IPS-NIHi7 (cell line): ENCODE results near the gene CCDC97.
"Not testable (repeated sequence)": the region's sequence is repeated elsewhere in the genome, so short reads cannot be mapped to it uniquely, and the experiment has no call there.

Experiments used
- DNase-seq: peaks from one replicate; pipeline ENCODE4 v3.0.0; 2012; ENCODE audit warnings: mixed read lengths; ENCODE audit errors: extremely low spot score

Gene CCDC97

DNA sequence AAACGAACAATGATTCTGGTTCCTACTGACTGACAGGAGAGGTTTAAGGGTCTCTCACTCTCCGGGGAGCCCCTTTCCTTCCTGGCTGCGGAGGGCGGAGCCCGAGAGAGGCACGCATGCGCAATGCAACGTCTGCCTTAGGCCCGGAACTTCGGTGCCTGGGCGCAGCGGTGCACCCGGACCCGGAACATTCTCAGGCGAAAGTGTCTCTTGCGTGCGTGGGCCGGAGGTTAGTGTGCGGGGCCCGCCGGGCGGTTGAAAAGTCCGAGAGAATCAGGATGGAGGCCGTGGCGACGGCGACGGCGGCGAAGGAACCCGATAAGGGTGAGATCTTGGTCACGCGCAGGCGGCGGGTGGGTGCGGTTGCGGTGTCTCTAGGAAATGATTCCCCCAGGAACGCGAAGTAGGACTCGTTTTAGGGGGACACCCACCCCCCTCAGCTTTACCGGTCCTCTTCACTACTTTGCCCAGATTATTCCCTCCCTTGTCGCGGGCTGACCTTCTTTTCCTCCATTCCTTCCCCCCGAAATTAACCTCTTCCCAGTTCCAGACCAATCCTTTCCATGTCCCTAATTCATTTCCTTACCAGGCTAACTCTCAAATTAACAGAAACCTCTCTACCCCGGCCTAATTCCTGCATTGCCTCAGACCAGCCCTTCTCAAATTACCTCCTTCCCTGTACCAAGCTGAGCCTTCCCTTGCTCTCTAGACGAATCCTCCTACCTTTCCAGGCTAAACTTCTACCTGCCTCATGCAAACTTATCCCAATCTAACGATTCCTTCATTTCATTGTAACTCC is at the start of gene CCDC97:
Gene CCDC97 (plus strand): TSS at position 140 of the 799 bp plus-strand sequence. CDS start 139 bp downstream, at position 279.
- DNase-seq: peak; percentile 92

DNA sequence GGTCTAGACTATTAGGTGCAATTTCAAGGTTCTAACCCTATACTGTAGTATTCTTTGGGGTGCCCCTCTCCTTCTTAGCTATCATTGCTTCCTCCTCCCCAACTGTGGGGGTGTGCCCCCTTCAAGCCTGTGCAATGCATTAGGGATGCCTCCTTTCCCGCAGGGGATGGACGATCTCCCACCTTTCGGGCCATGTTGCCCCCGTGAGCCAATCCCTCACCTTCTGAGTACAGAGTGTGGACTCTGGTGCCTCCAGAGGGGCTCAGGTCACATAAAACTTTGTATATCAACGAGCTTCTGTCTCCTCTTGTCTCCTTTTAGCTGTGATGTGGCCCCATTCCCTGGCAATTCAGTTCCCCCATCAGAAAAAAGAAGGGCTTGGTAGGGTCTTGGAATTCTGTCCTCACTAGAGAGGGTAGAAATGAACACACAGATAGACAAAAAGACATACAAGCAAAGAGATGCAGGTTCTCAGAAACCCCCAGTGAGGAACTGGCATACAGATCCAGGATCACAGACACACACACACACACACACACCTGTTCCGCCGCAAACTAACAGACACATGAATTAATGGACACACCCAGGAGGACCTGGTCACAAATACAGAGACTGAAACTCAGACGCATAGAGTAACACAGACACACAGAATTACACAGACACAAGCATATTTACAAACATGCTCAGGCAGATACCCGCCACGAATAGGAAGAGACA is 48.3 kb upstream of the CCDC97 start:
- no peak for DNase-seq

DNA sequence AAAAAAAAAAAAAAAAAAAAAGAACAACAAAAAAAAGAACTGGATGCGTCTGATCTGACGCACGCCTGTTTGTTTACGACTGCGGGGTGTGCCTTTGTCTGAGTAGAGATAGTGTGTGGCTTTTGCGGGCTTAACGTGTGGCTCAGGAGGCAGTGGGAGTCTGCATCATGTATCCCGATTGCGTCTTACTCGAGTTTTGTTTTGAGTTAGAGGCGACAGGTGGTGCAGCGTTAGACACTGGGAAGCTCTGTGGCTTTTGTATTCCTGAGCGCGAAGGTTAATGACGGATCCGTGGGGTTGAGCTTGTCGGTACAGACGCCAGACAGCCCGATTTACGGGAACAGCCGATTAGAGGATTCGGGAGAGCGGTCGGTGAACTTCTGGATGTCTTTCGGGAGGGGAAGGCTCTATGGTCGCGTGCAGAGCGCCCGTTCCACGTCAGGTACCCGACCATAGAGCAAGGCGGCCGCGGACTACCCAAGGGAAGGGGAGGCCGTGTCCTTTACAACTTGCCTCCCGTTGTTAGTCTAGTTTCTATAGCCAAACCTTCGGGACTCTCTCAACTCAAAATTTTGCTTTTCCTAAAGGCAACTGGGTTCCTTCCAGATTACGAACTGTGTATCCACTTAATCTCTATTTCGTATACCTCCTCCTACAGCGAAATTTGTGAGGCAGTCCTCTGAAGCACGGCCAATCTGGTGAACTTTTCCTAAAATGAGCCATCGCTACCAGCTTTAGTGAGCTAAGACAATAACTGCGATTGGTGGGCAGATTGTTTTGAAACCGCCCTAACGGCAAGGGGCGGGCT is 46.7 kb upstream of the CCDC97 start:
- peak; percentile 29 for DNase-seq

DNA sequence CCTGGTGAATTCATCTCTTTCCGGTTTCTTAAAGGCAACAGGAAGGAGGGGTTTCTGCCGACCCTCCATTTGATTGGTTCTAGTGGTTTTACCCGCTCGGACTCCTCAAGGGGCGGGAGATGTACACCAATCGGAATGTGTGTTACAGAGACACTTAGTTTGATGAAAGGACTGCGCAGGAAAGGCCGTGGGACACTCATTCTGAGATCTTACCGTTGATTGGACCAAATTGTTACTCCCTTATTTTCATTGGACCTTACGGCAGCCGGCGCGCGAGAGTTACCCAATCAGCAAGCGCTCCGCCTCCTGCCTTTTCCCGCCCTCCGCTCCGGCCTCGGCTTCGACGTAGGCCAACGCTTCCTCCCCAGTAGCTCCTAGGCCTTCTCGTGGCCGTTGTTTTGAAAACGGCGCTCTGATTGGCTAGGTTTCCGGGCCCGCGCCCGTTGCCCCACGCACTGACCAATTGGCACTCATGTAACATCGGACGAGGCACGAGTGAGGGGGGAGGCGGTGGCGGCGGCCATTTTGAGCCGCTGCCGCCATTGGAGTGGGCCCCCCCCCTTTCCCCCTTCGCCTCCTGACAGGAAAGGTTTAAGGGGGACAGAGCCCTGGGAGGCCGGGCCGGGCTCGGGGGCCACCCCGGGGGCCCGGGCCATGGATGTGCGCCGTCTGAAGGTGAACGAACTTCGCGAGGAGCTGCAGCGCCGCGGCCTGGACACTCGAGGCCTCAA is 46.0 kb upstream of the CCDC97 start, which contains the start of gene HNRNPUL1:
Gene HNRNPUL1 (plus strand): TSS at position 523 of the 731 bp plus-strand sequence. CDS start 132 bp downstream, at position 655.
- peak; percentile 99 for DNase-seq

DNA sequence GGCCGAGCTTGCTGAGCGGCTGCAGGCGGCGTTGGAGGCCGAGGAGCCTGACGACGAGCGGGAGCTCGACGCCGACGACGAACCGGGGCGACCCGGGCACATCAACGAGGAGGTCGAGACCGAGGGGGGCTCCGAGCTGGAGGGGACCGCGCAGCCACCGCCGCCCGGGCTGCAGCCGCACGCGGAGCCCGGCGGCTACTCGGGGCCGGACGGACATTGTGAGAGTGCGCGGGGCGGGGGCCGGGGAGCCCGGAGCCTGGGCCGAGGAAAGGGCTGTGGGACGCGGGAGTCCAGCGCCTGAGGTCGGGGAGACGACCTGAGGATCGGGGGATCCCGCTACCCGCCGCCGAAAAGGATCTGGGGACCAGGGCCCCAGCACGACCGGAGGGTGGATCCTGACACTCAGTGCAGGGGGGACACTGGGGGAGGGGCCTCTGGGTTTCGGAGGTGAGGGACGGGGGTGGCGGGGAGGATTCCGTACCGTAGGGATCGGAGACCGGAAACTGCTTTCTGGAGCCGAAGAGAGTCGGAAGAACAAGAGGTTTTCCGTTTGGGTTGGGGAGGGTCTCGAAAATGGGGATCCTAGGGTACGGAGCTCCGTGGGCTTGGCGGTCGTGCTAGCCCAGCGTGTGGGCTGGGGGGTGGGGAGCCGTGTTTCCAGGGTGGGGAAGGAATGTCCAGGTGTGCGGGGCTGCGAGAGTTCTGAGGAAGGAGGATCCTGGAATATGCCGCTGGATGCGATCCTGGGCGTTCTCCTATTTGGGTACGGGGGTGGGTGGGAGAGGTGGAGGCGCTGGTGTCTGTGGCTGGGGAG is 45.2 kb upstream of the CCDC97 start:
- DNase-seq: peak; percentile 48

- no peak for DNase-seq
These were observed 44.4 kb upstream of the CCDC97 start for GRCh38 chr19:41265395-41266153.

DNA sequence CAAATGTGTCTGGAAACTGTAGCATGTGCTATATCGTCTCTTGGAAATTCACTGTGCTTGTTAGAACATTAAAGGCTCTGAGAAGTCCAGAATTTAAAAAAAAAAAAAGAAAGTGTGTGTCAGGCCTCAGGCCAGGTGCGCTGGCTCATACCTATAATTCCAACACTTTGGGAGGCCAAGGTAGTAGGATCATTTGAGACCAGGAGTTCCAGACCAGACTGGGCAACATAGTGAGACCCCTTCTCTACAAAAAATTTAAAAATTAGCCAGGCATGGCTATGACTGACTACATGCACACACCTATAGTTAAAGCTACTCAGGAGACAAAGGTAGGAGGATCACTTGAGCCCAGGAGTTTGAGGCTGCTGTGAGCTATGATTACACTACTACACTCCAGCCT is 40.9 kb upstream of the CCDC97 start:
- DNase-seq: no peak

GRCh38 chr19:41269571-41269970 is 40.4 kb upstream of the CCDC97 start:
- DNase-seq: no peak

- DNase-seq: no peak
These were observed 36.9 kb upstream of the CCDC97 start for GRCh38 chr19:41273076-41273475.

- no peak for DNase-seq
These were observed 35.2 kb upstream of the CCDC97 start for GRCh38 chr19:41274802-41275201.

DNA sequence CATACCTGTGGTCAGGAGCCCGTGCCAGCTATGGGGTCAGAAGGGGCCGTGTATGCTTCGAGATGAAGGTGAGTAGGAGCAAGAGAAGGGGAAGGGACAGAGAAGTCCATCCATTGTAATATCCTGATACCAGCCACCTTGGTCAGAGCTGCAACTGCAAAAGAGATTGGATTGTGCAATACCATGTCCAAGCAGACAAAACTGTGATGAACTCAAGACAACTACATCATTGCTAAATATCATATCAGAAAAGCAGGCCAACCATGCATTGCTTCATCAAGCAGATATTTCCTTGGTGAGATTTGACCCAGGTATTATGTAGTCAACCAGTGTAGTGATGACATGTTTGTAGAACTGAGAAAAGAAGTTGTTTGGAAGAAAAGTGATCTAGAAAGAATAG is 33.7 kb upstream of the CCDC97 start:
- DNase-seq: no peak

DNA sequence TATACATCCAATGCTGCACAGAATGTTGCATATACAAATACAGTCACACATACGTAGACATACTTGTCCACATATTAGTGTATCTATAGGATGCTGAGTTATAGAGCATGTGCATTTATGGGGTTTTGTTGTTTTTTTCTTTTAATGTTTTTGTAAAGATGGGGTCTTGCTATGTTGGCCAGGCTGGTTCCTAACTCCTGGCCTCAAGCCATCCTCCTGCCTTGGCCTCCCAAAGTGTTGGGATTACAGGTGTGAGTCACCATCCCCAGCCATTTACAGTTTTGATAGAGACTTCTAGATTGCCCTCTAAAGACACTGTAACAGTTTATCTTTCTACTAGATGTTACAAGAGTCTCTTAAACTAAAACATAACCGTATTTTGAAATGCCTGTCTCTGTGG is 31.5 kb upstream of the CCDC97 start:
- no peak for DNase-seq

- no peak for DNase-seq
These were observed 21.1 kb upstream of the CCDC97 start for GRCh38 chr19:41288673-41289530.

GRCh38 chr19:41289814-41290213 is 20.2 kb upstream of the CCDC97 start:
- DNase-seq: not testable (repeated sequence)

DNA sequence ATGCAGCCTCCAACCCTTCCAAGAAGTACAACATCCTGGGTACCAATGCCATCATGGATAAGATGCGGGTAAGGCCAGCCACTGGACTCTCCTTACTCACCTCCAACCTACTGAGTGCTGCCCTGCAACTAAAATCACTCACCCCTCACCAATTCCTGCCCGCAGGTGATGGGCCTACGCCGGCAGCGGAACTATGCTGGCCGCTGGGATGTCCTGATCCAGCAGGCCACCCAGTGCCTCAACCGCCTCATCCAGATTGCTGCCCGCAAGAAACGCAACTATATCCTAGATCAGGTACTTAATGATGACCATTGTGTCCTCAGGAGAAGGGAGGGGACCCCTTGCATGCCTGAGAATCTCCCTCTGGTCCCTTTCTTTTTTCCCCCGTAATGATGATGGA is 15.6 kb upstream of the CCDC97 start:
- no peak for DNase-seq

GRCh38 chr19:41295499-41295898 is 14.5 kb upstream of the CCDC97 start:
- DNase-seq: no peak

- DNase-seq: no peak
These were observed 13.5 kb upstream of the CCDC97 start for GRCh38 chr19:41296433-41296871.

DNA sequence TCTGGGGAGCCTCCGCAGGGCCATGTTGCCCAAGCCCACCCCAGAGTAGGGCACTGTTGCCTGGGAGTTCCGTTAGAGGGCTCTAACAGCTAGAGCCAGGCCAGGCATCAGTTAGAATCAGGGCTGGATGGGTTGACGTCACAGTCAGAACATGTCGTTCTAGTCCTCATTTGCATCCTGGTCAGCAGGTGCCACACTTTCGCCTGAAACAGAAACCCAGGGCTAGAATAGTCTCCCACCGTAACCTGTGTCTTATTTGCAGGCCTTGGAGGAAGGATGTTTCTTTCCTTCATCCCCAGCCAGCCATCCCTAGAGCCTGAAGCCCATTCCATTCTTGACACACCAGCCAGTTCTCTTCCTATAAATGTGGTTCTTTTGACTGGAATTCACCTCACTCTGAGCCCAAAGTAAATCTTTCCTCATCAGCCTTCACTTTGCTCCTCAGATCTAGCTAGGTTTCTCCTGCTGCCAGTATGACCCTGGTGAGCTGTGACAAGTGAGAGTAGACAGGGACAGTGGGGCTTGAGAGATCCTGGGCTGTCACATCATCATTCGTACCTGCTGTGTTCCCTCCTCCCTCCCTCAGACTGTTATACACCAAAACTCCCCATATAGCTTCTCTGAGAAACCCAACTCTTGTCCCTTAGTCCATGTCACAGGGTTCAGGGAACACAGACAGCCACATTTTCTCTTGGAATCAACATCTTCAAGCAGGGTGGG is 12.2 kb upstream of the CCDC97 start:
- no peak for DNase-seq
